ENCODE data around the gene CCDC61.
A peak's percentile ranks its signal among the peaks of the same experiment; 100 is the strongest.

CCDC61 gene, protein sequence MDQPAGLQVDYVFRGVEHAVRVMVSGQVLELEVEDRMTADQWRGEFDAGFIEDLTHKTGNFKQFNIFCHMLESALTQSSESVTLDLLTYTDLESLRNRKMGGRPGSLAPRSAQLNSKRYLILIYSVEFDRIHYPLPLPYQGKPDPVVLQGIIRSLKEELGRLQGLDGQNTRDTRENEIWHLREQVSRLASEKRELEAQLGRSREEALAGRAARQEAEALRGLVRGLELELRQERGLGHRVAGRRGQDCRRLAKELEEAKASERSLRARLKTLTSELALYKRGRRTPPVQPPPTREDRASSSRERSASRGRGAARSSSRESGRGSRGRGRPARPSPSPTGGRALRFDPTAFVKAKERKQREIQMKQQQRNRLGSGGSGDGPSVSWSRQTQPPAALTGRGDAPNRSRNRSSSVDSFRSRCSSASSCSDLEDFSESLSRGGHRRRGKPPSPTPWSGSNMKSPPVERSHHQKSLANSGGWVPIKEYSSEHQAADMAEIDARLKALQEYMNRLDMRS

DNA sequence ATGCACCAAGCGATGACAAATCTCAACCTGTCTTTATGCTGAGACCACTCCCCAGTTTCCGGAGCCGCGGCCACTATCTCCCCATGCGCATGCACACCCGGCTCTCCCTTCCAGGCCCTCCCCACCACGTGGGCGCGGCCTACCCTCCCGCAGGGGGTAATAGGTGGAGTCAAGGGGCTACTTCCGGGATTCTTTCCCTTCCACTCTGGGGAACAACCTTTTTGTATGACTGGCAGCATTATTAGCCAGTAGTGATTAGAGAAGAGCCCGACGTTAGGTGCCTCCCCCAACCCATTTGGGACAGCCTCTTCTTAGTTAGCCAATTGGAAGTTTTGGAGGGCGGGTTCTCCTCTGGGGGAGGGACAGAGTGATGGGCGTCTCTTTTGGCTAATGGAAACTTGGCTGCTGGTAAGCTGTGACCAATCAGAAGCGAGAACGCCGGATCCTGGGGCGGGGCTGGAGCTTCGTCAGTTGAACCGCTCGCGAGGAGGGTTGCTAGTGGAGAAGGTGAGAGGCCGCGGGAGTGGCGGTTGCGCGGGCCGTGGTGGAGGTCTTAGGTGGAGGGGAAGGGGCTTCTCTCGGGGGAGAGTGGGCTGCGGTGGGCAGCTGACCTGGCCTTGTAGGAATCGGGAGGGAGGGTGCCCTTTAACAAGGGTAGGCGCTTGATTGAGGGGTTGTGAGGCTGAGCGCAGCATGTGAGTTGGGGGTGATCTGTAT is at the start of gene CCDC61:
Gene CCDC61, plus strand, starts transcription at position 470 of the 717 bp plus-strand sequence. CDS start 7,552 bp downstream, outside the sequence.
- peak within 1 kb of the TSS; percentile 89 for H3K4me3 ChIP-seq (ENCODE audit: low read depth, low read length)
- TF ChIP-seq, protein P1, sequence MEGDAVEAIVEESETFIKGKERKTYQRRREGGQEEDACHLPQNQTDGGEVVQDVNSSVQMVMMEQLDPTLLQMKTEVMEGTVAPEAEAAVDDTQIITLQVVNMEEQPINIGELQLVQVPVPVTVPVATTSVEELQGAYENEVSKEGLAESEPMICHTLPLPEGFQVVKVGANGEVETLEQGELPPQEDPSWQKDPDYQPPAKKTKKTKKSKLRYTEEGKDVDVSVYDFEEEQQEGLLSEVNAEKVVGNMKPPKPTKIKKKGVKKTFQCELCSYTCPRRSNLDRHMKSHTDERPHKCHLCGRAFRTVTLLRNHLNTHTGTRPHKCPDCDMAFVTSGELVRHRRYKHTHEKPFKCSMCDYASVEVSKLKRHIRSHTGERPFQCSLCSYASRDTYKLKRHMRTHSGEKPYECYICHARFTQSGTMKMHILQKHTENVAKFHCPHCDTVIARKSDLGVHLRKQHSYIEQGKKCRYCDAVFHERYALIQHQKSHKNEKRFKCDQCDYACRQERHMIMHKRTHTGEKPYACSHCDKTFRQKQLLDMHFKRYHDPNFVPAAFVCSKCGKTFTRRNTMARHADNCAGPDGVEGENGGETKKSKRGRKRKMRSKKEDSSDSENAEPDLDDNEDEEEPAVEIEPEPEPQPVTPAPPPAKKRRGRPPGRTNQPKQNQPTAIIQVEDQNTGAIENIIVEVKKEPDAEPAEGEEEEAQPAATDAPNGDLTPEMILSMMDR (IDR thresholded peaks at IDR 0.05; ENCODE audit: low read depth, low read length), result no peak

DNA sequence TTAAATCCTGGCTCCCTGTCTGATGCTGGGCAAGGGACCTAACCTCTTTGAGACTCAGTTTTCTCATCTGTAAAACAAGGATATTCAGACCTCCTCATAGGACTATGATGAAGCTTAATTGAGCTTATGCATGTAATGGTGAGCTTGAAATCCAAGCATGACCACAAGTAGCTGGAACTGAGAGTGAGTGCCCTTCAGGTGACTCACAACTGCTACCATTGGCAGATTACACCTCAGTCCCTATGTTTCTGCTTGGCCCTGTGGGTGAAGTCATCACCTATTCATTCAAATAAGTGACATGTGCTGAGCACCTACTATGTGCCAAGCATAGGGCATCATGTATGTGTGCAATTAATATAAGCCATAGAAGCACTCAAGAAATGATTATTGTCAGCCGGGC is 47.3 kb upstream of the CCDC61 start:
- TF ChIP-seq, protein P1 (IDR thresholded peaks at IDR 0.05; ENCODE audit: low read depth, low read length), result no peak
- H3K4me3 ChIP-seq (ENCODE audit: low read depth, low read length), result no peak overlapping the region

DNA sequence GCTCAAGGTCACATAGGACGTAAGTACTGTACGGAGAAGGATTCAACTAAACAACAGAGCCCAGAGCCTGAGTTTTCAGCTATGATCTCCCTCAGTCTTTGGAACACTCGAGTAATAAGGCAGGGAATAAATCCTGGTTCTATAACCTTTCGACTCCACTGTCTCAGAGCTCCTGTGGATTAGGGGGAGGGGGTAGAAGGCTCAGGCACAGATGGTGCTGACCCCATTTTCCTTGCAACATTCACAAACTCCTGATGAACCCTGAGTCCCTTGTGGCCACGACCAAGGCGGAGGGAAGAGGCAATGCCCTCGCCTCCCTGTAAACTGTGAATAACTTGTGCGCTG is 43.0 kb upstream of the CCDC61 start:
- TF ChIP-seq, protein P1 (IDR thresholded peaks at IDR 0.05; ENCODE audit: low read depth, low read length), result no peak
- H3K4me3 ChIP-seq (ENCODE audit: low read depth, low read length), result no peak overlapping the region

DNA sequence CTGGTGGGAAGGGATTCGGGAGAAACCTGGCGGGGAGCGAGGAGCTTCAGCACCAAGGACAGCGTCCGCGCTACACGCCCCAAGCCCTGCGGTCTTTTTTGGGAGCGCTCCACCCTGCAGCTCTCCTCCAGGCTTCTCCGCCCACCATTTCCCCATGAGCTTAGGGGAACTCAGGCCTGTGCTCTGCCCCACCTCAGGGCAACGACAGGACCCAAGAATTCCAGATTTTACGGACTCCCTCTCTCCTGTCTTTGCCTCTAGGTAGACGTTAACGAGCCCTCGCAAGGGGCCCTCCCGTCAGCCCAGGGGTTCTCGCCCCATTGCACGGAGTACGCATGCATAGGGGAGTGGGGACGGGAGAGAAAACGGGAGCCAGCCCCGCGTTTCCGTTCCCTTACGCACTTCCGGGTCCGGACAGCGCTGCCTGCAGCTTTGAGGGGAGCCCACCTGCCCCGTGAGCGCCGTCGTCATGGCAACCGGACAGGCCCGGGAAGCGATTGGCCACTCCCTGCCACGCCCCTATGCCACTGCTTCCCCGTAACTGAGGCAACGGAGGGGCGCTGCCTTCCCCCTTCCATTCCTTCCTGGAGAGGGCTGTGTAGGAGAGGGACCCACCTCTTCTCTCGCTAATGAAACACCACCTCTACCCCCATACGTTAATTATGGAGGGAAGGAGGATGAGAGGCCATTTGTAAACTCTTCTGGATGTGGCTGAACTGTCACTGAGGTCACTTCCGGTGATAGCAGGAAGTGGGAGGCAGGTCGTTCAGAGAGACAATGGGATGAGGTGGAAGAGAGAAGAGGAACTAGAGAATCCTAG is 42.4 kb upstream of the CCDC61 start:
- TF ChIP-seq, protein P1 (IDR thresholded peaks at IDR 0.05; ENCODE audit: low read depth, low read length), result no peak
- H3K4me3 ChIP-seq (ENCODE audit: low read depth, low read length), result peak overlapping the region; percentile 40

DNA sequence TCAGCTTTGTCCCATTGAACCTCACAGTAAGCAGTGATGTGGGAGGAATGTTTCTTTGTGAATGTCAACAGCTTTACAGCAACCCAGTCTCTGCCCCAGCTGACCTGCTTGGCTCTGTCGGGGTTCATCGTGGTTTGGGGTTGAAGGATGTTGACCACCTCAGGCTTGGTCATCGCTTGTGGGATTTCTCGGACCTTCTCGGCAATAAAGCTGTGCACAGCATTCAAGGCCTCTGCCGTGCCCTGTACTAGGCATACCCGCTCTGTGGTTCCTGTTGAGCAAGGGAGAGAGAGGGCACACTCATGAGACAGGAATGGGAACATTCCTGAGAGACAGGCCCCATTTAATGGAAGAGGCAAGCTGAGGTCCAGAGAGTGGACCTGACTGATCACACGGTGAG is 41.6 kb upstream of the CCDC61 start:
- H3K4me3 ChIP-seq (ENCODE audit: low read depth, low read length), result no peak overlapping the region
- TF ChIP-seq, protein P1 (IDR thresholded peaks at IDR 0.05; ENCODE audit: low read depth, low read length), result no peak

DNA sequence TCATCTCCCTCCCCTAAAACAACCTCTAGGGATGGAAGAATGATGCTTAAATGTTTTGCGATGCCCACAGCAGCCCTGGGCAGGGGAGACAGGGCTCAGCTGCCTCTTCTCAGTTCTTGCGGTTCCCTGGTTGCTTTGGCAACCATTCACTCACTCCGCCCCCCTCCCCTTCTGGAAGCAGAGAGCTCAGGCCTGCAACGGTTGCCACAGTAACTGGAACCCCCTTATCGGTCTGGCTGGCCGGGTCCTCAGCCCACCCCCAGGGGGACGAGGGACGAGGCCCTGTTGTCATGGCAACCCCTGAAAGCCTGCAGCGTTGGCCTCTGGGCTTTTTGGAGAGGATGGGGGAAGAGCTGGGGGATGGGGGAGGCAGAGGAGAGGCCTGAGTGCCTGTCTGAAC is 41.1 kb upstream of the CCDC61 start:
- TF ChIP-seq, protein P1 (IDR thresholded peaks at IDR 0.05; ENCODE audit: low read depth, low read length), result no peak
- no peak overlapping the region for H3K4me3 ChIP-seq (ENCODE audit: low read depth, low read length)
